SK-N-SH (cell line): ENCODE measurements around the gene POFUT2. TPM values are rescaled to one million over a fixed set of nuclear protein-coding genes. Genes with fewer than 3 reads are reported as not detected.

ENCODE experiments used
- CTCF ChIA-PET: fragments of 300-600, 350-600 bp; formaldehyde crosslinking; extraction: SDS; loops from one replicate; lab custom pipeline; 2021; lab: Yijun Ruan, JAX
- POLR2A ChIA-PET: fragments of 350-600 bp; sonication (Branson Sonifier 250); formaldehyde crosslinking; extraction: SDS; loops from one replicate; lab custom pipeline; 2020; ENCODE audit warnings: antibody characterized with exemption, inconsistent platforms; lab: Yijun Ruan, JAX
- DNase-seq: peaks from one replicate; pipeline ENCODE4 v3.0.0; 2012
- H2AFZ ChIP-seq: fragments of 200-600 bp; sonication (generic); 2 replicates; pipeline ENCODE4 v1.8.1; 2016; ENCODE audit warnings: antibody characterized with exemption, mild to moderate bottlenecking, low read depth
- H3F3A ChIP-seq: fragments of 200-600 bp; sonication (generic); replicated peaks from 2 replicates; pipeline ENCODE3; 2016; ENCODE audit warnings: antibody characterized with exemption, mild to moderate bottlenecking; ENCODE audit not compliant: insufficient read depth
- H3K27ac ChIP-seq, 2 experiments: fragments of 200-500 bp in 1 of 2; fragments of 200-600 bp in 1 of 2; sonication (Bioruptor generic) in 1 of 2; sonication (generic), shearing (Covaris generic) in 1 of 2; 2 replicates each; pipeline versions ENCODE4 v1.5.1 to v1.6.1; 2014 to 2016; ENCODE audit warnings: low read depth in 2 of 2, inconsistent platforms in 1 of 2, low read length in 1 of 2, mild to moderate bottlenecking in 1 of 2, mixed read lengths in 1 of 2
- H3K27me3 ChIP-seq: fragments of 200-600 bp; sonication (generic), shearing (Covaris generic); 2 replicates; pipeline ENCODE4 v1.6.1; 2016; ENCODE audit warnings: mixed run types; ENCODE audit not compliant: insufficient read depth
- H3K36me3 ChIP-seq, 2 experiments: fragments of 200-500 bp in 1 of 2; fragments of 200-600 bp in 1 of 2; sonication (Bioruptor generic) in 1 of 2; sonication (generic) in 1 of 2; replicated peaks in 1 of 2; 2 replicates each; pipeline versions ENCODE3 to v1.5.1; 2014 to 2016; ENCODE audit warnings: low read length in 1 of 2, mild to moderate bottlenecking in 1 of 2; ENCODE audit not compliant: insufficient read depth in 2 of 2, control insufficient read depth in 1 of 2
- H3K4me1 ChIP-seq, 2 experiments: fragments of 200-500 bp in 1 of 2; fragments of 200-600 bp in 1 of 2; sonication (Bioruptor generic) in 1 of 2; sonication (generic), shearing (Covaris generic) in 1 of 2; 2 replicates each; pipeline versions ENCODE4 v1.5.1 to v1.6.1; 2014 to 2016; ENCODE audit warnings: low read depth in 1 of 2, low read length in 1 of 2, mixed run types in 1 of 2; ENCODE audit not compliant: insufficient read depth in 2 of 2, control insufficient read depth in 1 of 2
- H3K4me2 ChIP-seq: fragments of 200-600 bp; sonication (generic), shearing (Covaris generic); 2 replicates; pipeline ENCODE4 v1.6.1; 2017; ENCODE audit warnings: mixed run types
- H3K4me3 ChIP-seq, 2 experiments: fragments of 200-500 bp in 1 of 2; fragments of 200-600 bp in 1 of 2; sonication (Bioruptor generic) in 1 of 2; sonication (generic), shearing (Covaris generic) in 1 of 2; 2 replicates each; pipeline versions ENCODE4 v1.5.1 to v1.8.1; 2014 to 2016; ENCODE audit warnings: low read depth in 2 of 2, inconsistent platforms in 1 of 2, low read length in 1 of 2, mild to moderate bottlenecking in 1 of 2, mixed read lengths in 1 of 2, moderate library complexity in 1 of 2
- H3K79me2 ChIP-seq: fragments of 200-600 bp; sonication (generic); 2 replicates; pipeline ENCODE4 v1.8.1; 2017; ENCODE audit warnings: mild to moderate bottlenecking; ENCODE audit not compliant: insufficient read depth
- H3K9ac ChIP-seq: fragments of 200-600 bp; sonication (generic); 2 replicates; pipeline ENCODE4 v1.6.1; 2017; ENCODE audit warnings: mixed run types
- H3K9me2 ChIP-seq: fragments of 200-600 bp; sonication (generic); 2 replicates; pipeline ENCODE4 v1.6.1; 2017; ENCODE audit warnings: mixed run types
- H3K9me3 ChIP-seq: fragments of 200-600 bp; sonication (generic); 2 replicates; pipeline ENCODE4 v1.6.1; 2017; ENCODE audit warnings: mixed run types, mild to moderate bottlenecking, moderate library complexity
- H4K20me1 ChIP-seq: fragments of 200-600 bp; sonication (generic); 2 replicates; pipeline ENCODE4 v1.6.1; 2017; ENCODE audit warnings: mild to moderate bottlenecking, mixed run types; ENCODE audit not compliant: insufficient read depth
- CHD2 ChIP-seq: fragments of 150-350 bp; IDR thresholded peaks from 2 replicates; pipeline ENCODE4 v1.6.1; 2018; ENCODE audit warnings: low read length; ENCODE audit not compliant: partially characterized antibody
- CTCF ChIP-seq: fragments of 200-600 bp; sonication (generic); IDR thresholded peaks from 2 replicates; pipeline ENCODE4 v1.6.1; 2017; ENCODE audit warnings: antibody characterized with exemption, mild to moderate bottlenecking, moderate library complexity
- EP300 ChIP-seq, 2 experiments: IDR thresholded peaks; 2 replicates each; pipeline versions ENCODE4 v1.4.0 to v1.6.1; 2012; ENCODE audit warnings: borderline replicate concordance in 1 of 2, low read depth in 1 of 2, low read length in 1 of 2
- EZH2phosphoT487 ChIP-seq: fragments of 200-600 bp; sonication (generic); IDR thresholded peaks from 2 replicates; pipeline ENCODE4 v1.6.1; 2017; ENCODE audit warnings: low read depth, mixed run types, mild to moderate bottlenecking, antibody characterized with exemption, moderate library complexity, borderline replicate concordance
- FOSL2 ChIP-seq: IDR thresholded peaks from 2 replicates; pipeline ENCODE4 v1.4.0; 2012; ENCODE audit warnings: low read depth, mild to moderate bottlenecking, moderate library complexity, borderline replicate concordance
- FOXJ3 ChIP-seq: sonication (generic); formaldehyde crosslinking; IDR thresholded peaks from 2 replicates; pipeline ENCODE4 v1.5.1; 2020; ENCODE audit warnings: mild to moderate bottlenecking, missing genetic modification reagents
- IRF3 ChIP-seq: fragments of 150-350 bp; IDR thresholded peaks from 2 replicates; pipeline ENCODE4 v1.6.1; 2016; ENCODE audit warnings: mild to moderate bottlenecking, low read depth, low read length
- JUND ChIP-seq: IDR thresholded peaks from 2 replicates; pipeline ENCODE4 v1.4.0; 2012
- MEF2A ChIP-seq: IDR thresholded peaks from 2 replicates; pipeline ENCODE4 v1.4.0; 2012; ENCODE audit warnings: low read depth, borderline replicate concordance
- MXI1 ChIP-seq: IDR thresholded peaks from 2 replicates; pipeline ENCODE4 v1.6.1; 2012; ENCODE audit warnings: mild to moderate bottlenecking, low read depth, low read length, improper control_type of control experiment
- NRF1 ChIP-seq: IDR thresholded peaks from 2 replicates; pipeline ENCODE4 v1.6.1; 2012; ENCODE audit warnings: low read depth, mild to moderate bottlenecking, low read length
- RAD21 ChIP-seq: IDR thresholded peaks from 2 replicates; pipeline ENCODE4 v1.6.1; 2012; ENCODE audit warnings: mild to moderate bottlenecking, low read length
- RCOR1 ChIP-seq: fragments of 150-350 bp; IDR thresholded peaks from 2 replicates; pipeline ENCODE4 v1.6.1; 2017; ENCODE audit warnings: antibody characterized with exemption, low read length
- RFX5 ChIP-seq: IDR thresholded peaks from 2 replicates; pipeline ENCODE4 v1.6.1; 2012; ENCODE audit warnings: mild to moderate bottlenecking, improper control_type of control experiment, low read length
- SIN3A ChIP-seq: IDR thresholded peaks from 2 replicates; pipeline ENCODE4 v1.6.1; 2012; ENCODE audit warnings: low read depth, mild to moderate bottlenecking, low read length, moderate library complexity, borderline replicate concordance
- SMC3 ChIP-seq: IDR thresholded peaks from 2 replicates; pipeline ENCODE4 v1.6.1; 2012; ENCODE audit warnings: low read depth, low read length, improper control_type of control experiment
- TAF1 ChIP-seq: IDR thresholded peaks from 2 replicates; pipeline ENCODE4 v1.6.1; 2012; ENCODE audit warnings: low read depth, mild to moderate bottlenecking, low read length, moderate library complexity, borderline replicate concordance
- USF2 ChIP-seq: fragments of 150-350 bp; IDR thresholded peaks from 2 replicates; pipeline ENCODE4 v1.6.1; 2017; ENCODE audit warnings: antibody characterized with exemption, low read length, low read depth, borderline replicate concordance
- YY1 ChIP-seq: IDR thresholded peaks from 2 replicates; pipeline ENCODE4 v1.4.0; 2012; ENCODE audit warnings: low read depth, mild to moderate bottlenecking
- ZBTB33 ChIP-seq: IDR thresholded peaks from 2 replicates; pipeline ENCODE4 v1.4.0; 2012; ENCODE audit warnings: low read depth, borderline replicate concordance
- WGBS: methylation state at CpG from one replicate; pipeline ENCODE4 v1.1.6; 2017; ENCODE audit warnings: low lambda C conversion rate; 5-methylcytosine and 5-hydroxymethylcytosine counted together
- polyA plus RNA-seq, 3 experiments: library from polyadenylated mRNA; depleted of rRNA; stranded (reverse); fragments of >200 nt; gene quantifications; 2 replicates each; pipeline ENCODE4 v1.2.3, GENCODE V29; 2012

Gene POFUT2
- polyA plus RNA-seq, 1 of the 3 experiments (the other 2 are of a cell fraction): 53.3 TPM

- Histone ChIP-seq H3K27ac (no peak overlapping the region), H3K79me2 (peaks cover 47% of the 10 kb centered on the region), H3K4me1 (peaks cover 0 to 2% of the 10 kb centered on the region in 2 experiments; a peak in 1 of 4 replicates), H2AFZ (no peak overlapping the region), H3K4me3 (no peak overlapping the region), H3K4me2 (no peak overlapping the region), H3K9me3 (no peaks in the 10 kb centered on the region), H4K20me1 (peaks cover 49% of the 10 kb centered on the region), H3K27me3 (no peaks in the 10 kb centered on the region), H3K9ac (no peak overlapping the region), H3K9me2 (no peaks in the 10 kb centered on the region), H3F3A (no peaks in the 10 kb centered on the region), H3K36me3 (peaks cover 60 to 93% of the 10 kb centered on the region in 2 experiments)
- no peak for TF ChIP-seq SMC3
- TF ChIP-seq JUND: no peak
- TF ChIP-seq RAD21: no peak
- no peak for TF ChIP-seq MEF2A
- no peak for TF ChIP-seq NRF1
- no peak for TF ChIP-seq MXI1
- no peak for TF ChIP-seq CHD2
- TF ChIP-seq FOSL2: no peak
- no peak for TF ChIP-seq RCOR1
- no peak for TF ChIP-seq SIN3A
- TF ChIP-seq EP300 (IDR thresholded peaks at IDR 0.05; ENCODE audit: borderline replicate concordance in 1 of 2, low read depth in 1 of 2, low read length in 1 of 2): no peak
- TF ChIP-seq ZBTB33: no peak
- no peak for TF ChIP-seq USF2
- TF ChIP-seq FOXJ3 (CRISPR knock-in tag): no peak
- no peak for TF ChIP-seq TAF1
- TF ChIP-seq RFX5: no peak
- TF ChIP-seq EZH2phosphoT487: no peak
- TF ChIP-seq CTCF: no peak
- no peak for TF ChIP-seq IRF3
- TF ChIP-seq YY1: no peak
- POLR2A ChIA-PET: no interaction called here
- CTCF ChIA-PET: interaction anchor here (15.7 kb wide), 1 partner anchor 141 kb away, joined by 271 read pairs; no protein-coding TSS in a partner anchor
- no peak for DNase-seq
- WGBS: 95% methylated on average over 9 of the region's 9 CpGs
Observed at GRCh38 chr21:45280969-45281368, 6.7 kb downstream of the POFUT2 start.
